Measurements from ENCODE around the gene LCN1.

The LCN1 gene

GRCh38 chr9:135480940-135481310 lies 40.3 kb upstream of the LCN1 start:
- Histone ChIP-seq H3K27ac (ENCODE audit: low read depth, low read length) (no peak overlapping the region), H3K4me3 (ENCODE audit: low read depth, low read length) (peak overlapping the region; percentile 81), H3K36me3 (ENCODE audit: insufficient read depth, low read length) (no peaks in the 10 kb centered on the region), H2AFZ (ENCODE audit: low read length, unreplicated experiment) (peak overlapping the region; percentile 77), H3K4me1 (ENCODE audit: control insufficient read depth, insufficient read depth, low read length, unreplicated experiment) (peaks cover 4% of the 10 kb centered on the region), H3K79me2 (ENCODE audit: control insufficient read depth, insufficient read depth, low read length, unreplicated experiment) (peaks cover 3% of the 10 kb centered on the region), H3K27me3 (ENCODE audit: insufficient read depth, low read length) (no peaks in the 10 kb centered on the region)

DNA sequence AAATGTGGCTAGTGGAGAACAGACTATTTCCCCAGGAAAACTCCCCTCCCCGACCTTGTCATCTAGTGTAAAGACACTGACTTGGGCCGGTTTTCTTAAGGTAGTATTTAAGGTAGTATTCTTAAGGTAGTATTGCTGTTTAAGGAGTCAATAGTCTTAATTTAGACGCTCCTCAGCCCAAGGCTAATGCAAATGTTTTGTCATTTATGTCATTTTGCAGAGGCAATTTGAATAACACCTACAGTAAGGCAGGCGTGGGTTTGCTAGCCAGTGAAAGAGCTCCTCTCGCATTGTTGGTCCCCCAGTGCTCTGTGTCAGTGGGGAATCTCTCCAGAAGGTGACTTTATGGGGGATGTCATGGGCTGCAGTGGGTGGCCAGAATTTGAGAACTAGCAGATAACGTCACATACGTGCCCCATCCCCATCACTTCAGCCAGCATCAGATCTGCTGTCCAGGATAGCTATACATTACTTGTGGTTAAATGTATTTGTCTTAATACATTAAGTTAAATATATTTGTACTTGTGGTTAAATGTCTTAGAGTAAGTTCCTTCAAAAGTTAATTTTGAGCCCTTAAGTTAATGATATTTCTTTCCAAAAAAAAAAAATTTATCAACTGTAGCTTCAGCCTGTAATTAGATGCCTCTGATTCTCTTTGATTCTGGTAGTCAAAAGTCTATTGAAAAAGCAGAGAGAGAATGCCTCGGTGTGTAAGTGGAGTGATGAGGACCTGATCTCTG lies 39.1 kb upstream of the LCN1 start:
- H3K4me3 ChIP-seq (ENCODE audit: low read depth, low read length), result no peak overlapping the region
- H3K79me2 ChIP-seq (ENCODE audit: control insufficient read depth, insufficient read depth, low read length, unreplicated experiment), result peaks cover 3% of the 10 kb centered on the region
- peaks cover 4% of the 10 kb centered on the region for H3K4me1 ChIP-seq (ENCODE audit: control insufficient read depth, insufficient read depth, low read length, unreplicated experiment)
- H3K27ac ChIP-seq (ENCODE audit: low read depth, low read length), result no peak overlapping the region
- H3K36me3 ChIP-seq (ENCODE audit: insufficient read depth, low read length), result no peaks in the 10 kb centered on the region
- H2AFZ ChIP-seq (ENCODE audit: low read length, unreplicated experiment), result no peak overlapping the region
- no peaks in the 10 kb centered on the region for H3K27me3 ChIP-seq (ENCODE audit: insufficient read depth, low read length)

GRCh38 chr9:135484460-135485277 lies 36.6 kb upstream of the LCN1 start:
- H3K27me3 ChIP-seq (ENCODE audit: insufficient read depth, low read length), result no peaks in the 10 kb centered on the region
- H3K4me3 ChIP-seq (ENCODE audit: low read depth, low read length), result no peak overlapping the region
- peaks cover 4% of the 10 kb centered on the region for H3K4me1 ChIP-seq (ENCODE audit: control insufficient read depth, insufficient read depth, low read length, unreplicated experiment)
- no peak overlapping the region for H3K27ac ChIP-seq (ENCODE audit: low read depth, low read length)
- H2AFZ ChIP-seq (ENCODE audit: low read length, unreplicated experiment), result no peak overlapping the region
- H3K36me3 ChIP-seq (ENCODE audit: insufficient read depth, low read length), result no peaks in the 10 kb centered on the region
- H3K79me2 ChIP-seq (ENCODE audit: control insufficient read depth, insufficient read depth, low read length, unreplicated experiment), result no peaks in the 10 kb centered on the region

DNA sequence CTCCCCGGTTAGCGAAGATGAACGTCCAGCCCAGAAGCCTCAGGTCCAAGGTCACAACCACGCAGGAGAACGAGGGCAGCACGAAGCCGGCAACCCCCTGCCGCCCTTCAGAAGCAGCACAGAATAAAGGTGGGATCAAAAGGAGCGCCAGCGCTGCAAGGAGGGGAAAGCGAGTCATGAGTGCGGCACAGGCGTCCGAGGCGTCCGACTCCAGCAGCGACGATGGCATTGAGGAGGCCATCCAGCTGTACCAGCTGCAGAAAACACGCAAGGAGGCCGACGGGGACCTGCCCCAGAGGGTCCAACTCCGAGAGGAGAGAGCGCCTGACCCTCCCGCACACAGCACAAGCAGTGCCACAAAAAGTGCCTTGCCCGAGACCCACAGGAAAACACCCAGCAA lies 35.9 kb upstream of the LCN1 start:
- H3K36me3 ChIP-seq (ENCODE audit: insufficient read depth, low read length), result no peaks in the 10 kb centered on the region
- H3K79me2 ChIP-seq (ENCODE audit: control insufficient read depth, insufficient read depth, low read length, unreplicated experiment), result no peaks in the 10 kb centered on the region
- no peak overlapping the region for H2AFZ ChIP-seq (ENCODE audit: low read length, unreplicated experiment)
- no peak overlapping the region for H3K4me3 ChIP-seq (ENCODE audit: low read depth, low read length)
- peaks cover 4% of the 10 kb centered on the region for H3K4me1 ChIP-seq (ENCODE audit: control insufficient read depth, insufficient read depth, low read length, unreplicated experiment)
- H3K27me3 ChIP-seq (ENCODE audit: insufficient read depth, low read length), result no peaks in the 10 kb centered on the region
- H3K27ac ChIP-seq (ENCODE audit: low read depth, low read length), result no peak overlapping the region

DNA sequence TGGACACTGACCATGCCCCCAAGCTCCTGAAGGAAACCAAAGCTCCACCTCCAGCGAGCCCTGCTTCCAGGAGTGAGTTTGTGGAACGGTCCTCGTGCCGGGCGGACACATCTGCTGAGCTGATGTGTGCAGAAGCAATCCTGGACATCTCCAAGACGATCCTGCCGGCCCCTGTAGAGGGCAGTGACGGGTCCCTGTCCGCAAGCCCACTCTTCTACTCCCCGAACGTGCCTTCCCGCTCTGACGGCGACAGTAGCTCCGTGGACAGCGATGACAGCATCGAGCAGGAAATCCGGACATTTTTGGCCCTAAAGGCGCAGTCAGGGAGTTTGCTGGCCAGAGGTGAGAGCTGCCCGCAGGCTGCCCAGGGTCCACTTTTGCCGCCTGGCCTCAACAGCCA lies 35.4 kb upstream of the LCN1 start:
- Histone ChIP-seq H3K4me3 (ENCODE audit: low read depth, low read length) (no peak overlapping the region), H2AFZ (ENCODE audit: low read length, unreplicated experiment) (no peak overlapping the region), H3K27ac (ENCODE audit: low read depth, low read length) (no peak overlapping the region), H3K79me2 (ENCODE audit: control insufficient read depth, insufficient read depth, low read length, unreplicated experiment) (no peaks in the 10 kb centered on the region), H3K4me1 (ENCODE audit: control insufficient read depth, insufficient read depth, low read length, unreplicated experiment) (peaks cover 3% of the 10 kb centered on the region), H3K27me3 (ENCODE audit: insufficient read depth, low read length) (no peaks in the 10 kb centered on the region), H3K36me3 (ENCODE audit: insufficient read depth, low read length) (no peaks in the 10 kb centered on the region)

GRCh38 chr9:135486267-135487065 lies 34.8 kb upstream of the LCN1 start:
- H3K79me2 ChIP-seq (ENCODE audit: control insufficient read depth, insufficient read depth, low read length, unreplicated experiment), result no peaks in the 10 kb centered on the region
- H3K4me3 ChIP-seq (ENCODE audit: low read depth, low read length), result no peak overlapping the region
- H3K27ac ChIP-seq (ENCODE audit: low read depth, low read length), result no peak overlapping the region
- no peak overlapping the region for H2AFZ ChIP-seq (ENCODE audit: low read length, unreplicated experiment)
- H3K27me3 ChIP-seq (ENCODE audit: insufficient read depth, low read length), result no peaks in the 10 kb centered on the region
- H3K36me3 ChIP-seq (ENCODE audit: insufficient read depth, low read length), result no peaks in the 10 kb centered on the region
- H3K4me1 ChIP-seq (ENCODE audit: control insufficient read depth, insufficient read depth, low read length, unreplicated experiment), result no peaks in the 10 kb centered on the region

DNA sequence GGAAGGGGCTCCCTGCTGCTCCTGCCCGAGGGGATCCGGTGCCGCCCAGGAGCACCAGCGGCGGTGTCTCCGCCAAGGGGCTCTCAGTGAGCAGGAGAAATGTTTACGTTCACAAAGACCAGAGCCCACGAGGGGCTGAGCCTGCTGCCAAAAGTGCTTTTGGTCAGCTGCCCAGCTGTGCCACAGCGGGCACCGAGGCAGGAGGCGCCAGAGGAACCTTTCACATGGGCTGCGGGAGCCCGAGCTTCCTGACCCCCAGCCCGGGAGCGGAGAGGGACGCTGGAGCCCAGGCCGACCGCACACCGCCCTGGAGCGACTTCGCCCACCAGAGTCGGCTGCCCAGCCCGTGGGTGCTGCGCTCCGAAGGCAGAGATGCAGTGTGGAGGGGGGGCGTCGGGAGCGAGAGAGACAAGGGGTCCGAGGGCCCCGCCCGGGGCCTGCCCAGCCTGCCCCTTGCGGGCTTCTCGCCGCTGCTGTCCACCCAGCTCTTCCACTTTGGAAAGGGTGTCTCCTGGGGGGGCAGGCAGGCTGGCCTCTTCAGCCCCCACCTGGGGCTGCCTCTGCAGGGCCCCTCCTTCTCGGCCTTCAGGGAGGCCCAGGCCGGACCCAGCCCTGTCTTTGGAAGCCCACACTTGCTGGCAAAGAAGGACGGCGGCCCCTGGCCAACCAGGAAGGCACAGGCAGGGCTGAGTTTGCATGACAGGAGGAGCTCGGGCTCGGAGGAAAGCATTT lies 33.8 kb upstream of the LCN1 start:
- Histone ChIP-seq H2AFZ (ENCODE audit: low read length, unreplicated experiment) (no peak overlapping the region), H3K36me3 (ENCODE audit: insufficient read depth, low read length) (no peaks in the 10 kb centered on the region), H3K27ac (ENCODE audit: low read depth, low read length) (no peak overlapping the region)

GRCh38 chr9:135488013-135488330 lies 33.3 kb upstream of the LCN1 start:
- no peak overlapping the region for H3K27ac ChIP-seq (ENCODE audit: low read depth, low read length)
- no peaks in the 10 kb centered on the region for H3K36me3 ChIP-seq (ENCODE audit: insufficient read depth, low read length)
- H2AFZ ChIP-seq (ENCODE audit: low read length, unreplicated experiment), result no peak overlapping the region
- H3K27me3 ChIP-seq (ENCODE audit: insufficient read depth, low read length), result no peaks in the 10 kb centered on the region
- no peaks in the 10 kb centered on the region for H3K4me1 ChIP-seq (ENCODE audit: control insufficient read depth, insufficient read depth, low read length, unreplicated experiment)
- no peaks in the 10 kb centered on the region for H3K79me2 ChIP-seq (ENCODE audit: control insufficient read depth, insufficient read depth, low read length, unreplicated experiment)
- H3K4me3 ChIP-seq (ENCODE audit: low read depth, low read length), result no peak overlapping the region

More for the DNA sequence above, 33.8 kb upstream of the LCN1 start:
- Histone ChIP-seq H3K79me2 (ENCODE audit: control insufficient read depth, insufficient read depth, low read length, unreplicated experiment) (no peaks in the 10 kb centered on the region), H3K4me3 (ENCODE audit: low read depth, low read length) (no peak overlapping the region), H3K4me1 (ENCODE audit: control insufficient read depth, insufficient read depth, low read length, unreplicated experiment) (no peaks in the 10 kb centered on the region), H3K27me3 (ENCODE audit: insufficient read depth, low read length) (no peaks in the 10 kb centered on the region)

- H2AFZ ChIP-seq (ENCODE audit: low read length, unreplicated experiment), result no peak overlapping the region
- H3K4me3 ChIP-seq (ENCODE audit: low read depth, low read length), result no peak overlapping the region
- H3K36me3 ChIP-seq (ENCODE audit: insufficient read depth, low read length), result no peaks in the 10 kb centered on the region
- H3K27me3 ChIP-seq (ENCODE audit: insufficient read depth, low read length), result no peaks in the 10 kb centered on the region
- H3K4me1 ChIP-seq (ENCODE audit: control insufficient read depth, insufficient read depth, low read length, unreplicated experiment), result no peaks in the 10 kb centered on the region
- H3K27ac ChIP-seq (ENCODE audit: low read depth, low read length), result no peak overlapping the region
- H3K79me2 ChIP-seq (ENCODE audit: control insufficient read depth, insufficient read depth, low read length, unreplicated experiment), result no peaks in the 10 kb centered on the region
These were observed 32.7 kb upstream of the LCN1 start for GRCh38 chr9:135488527-135488926.

- no peak overlapping the region for H2AFZ ChIP-seq (ENCODE audit: low read length, unreplicated experiment)
- H3K27me3 ChIP-seq (ENCODE audit: insufficient read depth, low read length), result no peaks in the 10 kb centered on the region
- no peak overlapping the region for H3K4me3 ChIP-seq (ENCODE audit: low read depth, low read length)
- no peaks in the 10 kb centered on the region for H3K79me2 ChIP-seq (ENCODE audit: control insufficient read depth, insufficient read depth, low read length, unreplicated experiment)
- no peaks in the 10 kb centered on the region for H3K4me1 ChIP-seq (ENCODE audit: control insufficient read depth, insufficient read depth, low read length, unreplicated experiment)
- no peak overlapping the region for H3K27ac ChIP-seq (ENCODE audit: low read depth, low read length)
- H3K36me3 ChIP-seq (ENCODE audit: insufficient read depth, low read length), result no peaks in the 10 kb centered on the region
These were observed 31.9 kb upstream of the LCN1 start for GRCh38 chr9:135489188-135489906.
